Left ventricle myocardium inferior (tissue), 1 donor: Measurements from ENCODE around the gene MED27. TPM values are rescaled to one million over a fixed set of nuclear protein-coding genes. Genes with fewer than 3 reads are reported as not detected.

Experiments
- DNase-seq: peaks from one replicate; pipeline ENCODE4 v3.0.0-alpha.2; 2020
- H3K27ac ChIP-seq: fragments of 200-600 bp; replicated peaks from 2 replicates; pipeline ENCODE4 v1.8.0; 2021
- H3K27me3 ChIP-seq: fragments of 200-600 bp; 2 replicates; pipeline ENCODE4 v1.8.0; 2021; ENCODE audit warnings: low read depth
- H3K36me3 ChIP-seq: fragments of 200-600 bp; 2 replicates; pipeline ENCODE4 v1.8.0; 2021
- H3K4me1 ChIP-seq: fragments of 200-600 bp; 2 replicates; pipeline ENCODE4 v1.8.0; 2021
- H3K4me3 ChIP-seq: fragments of 200-600 bp; 2 replicates; pipeline ENCODE4 v1.8.0; 2021; ENCODE audit warnings: mild to moderate bottlenecking, moderate library complexity
- H3K9me3 ChIP-seq: fragments of 200-600 bp; replicated peaks from 2 replicates; pipeline ENCODE4 v1.8.0; 2021
- intact Hi-C: fragments of 100-400 bp; cut with micrococcal nuclease; formaldehyde crosslinking; loops from one replicate; pipeline ENCODE4 v1.11.0; 2022
- total RNA-seq: library from RNA; stranded (reverse); fragmentation: NEBNext Ultra II Directional; extraction: Animal tissue kit (Norgen Biotek cat#: 25700); gene quantifications from one replicate; pipeline ENCODE4 v1.2.1, GENCODE V29; 2021
- TF ChIP-seq, protein P1 (sequence below): fragments of 200-600 bp; IDR thresholded peaks from 2 replicates; pipeline ENCODE4 v1.8.0; 2021; ENCODE audit warnings: antibody characterized with exemption, mild to moderate bottlenecking, borderline replicate concordance
- donor health status: DM: no; HTN: yes; CAD: no; lungs with severe emphysema.

Gene MED27
- total RNA-seq, 1 donor from 2014 or later: 16.3 TPM

DNA sequence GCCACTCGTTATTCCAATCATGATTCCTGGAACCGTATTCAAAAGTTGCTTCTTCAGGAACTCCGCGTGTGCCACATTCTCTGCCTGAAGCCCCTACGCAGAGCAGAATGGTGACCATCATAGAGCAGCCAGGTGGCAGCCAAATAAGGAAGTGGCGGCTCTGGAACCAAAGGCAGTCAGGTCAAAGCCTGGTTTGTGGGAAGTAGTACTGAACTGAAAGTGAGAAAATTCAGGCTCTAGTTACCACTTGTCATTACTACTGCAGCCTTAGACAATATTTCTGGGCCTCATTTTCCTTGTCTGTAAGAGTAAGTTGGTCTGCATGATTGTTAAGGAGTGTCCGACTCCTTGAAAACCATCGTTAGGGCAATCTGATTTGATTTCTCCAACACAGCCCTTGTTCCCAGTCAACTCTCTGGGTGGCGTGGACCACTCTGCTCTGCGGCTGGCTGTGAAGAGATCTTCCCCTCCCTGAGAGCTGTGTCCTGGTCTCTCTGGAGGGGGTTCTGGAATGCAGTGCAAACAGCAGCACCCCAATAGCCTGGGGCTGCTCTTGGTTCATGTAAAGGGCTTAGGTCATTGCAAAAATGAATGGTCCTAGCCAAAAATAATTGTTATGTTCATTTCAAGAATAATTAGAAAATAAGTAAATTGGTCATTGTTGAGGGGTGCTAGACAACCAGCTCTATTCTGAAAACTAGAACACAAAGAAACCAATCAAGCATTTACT, 102.4 kb downstream of the MED27 start:
- Histone ChIP-seq H3K27ac (no peak overlapping the region), H3K4me3 (no peak overlapping the region), H3K36me3 (peaks cover 8% of the 10 kb centered on the region), H3K27me3 (no peaks in the 10 kb centered on the region), H3K9me3 (no peaks in the 10 kb centered on the region), H3K4me1 (peaks cover 43% of the 10 kb centered on the region)
- TF ChIP-seq, protein P1, sequence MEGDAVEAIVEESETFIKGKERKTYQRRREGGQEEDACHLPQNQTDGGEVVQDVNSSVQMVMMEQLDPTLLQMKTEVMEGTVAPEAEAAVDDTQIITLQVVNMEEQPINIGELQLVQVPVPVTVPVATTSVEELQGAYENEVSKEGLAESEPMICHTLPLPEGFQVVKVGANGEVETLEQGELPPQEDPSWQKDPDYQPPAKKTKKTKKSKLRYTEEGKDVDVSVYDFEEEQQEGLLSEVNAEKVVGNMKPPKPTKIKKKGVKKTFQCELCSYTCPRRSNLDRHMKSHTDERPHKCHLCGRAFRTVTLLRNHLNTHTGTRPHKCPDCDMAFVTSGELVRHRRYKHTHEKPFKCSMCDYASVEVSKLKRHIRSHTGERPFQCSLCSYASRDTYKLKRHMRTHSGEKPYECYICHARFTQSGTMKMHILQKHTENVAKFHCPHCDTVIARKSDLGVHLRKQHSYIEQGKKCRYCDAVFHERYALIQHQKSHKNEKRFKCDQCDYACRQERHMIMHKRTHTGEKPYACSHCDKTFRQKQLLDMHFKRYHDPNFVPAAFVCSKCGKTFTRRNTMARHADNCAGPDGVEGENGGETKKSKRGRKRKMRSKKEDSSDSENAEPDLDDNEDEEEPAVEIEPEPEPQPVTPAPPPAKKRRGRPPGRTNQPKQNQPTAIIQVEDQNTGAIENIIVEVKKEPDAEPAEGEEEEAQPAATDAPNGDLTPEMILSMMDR: no peak
- DNase-seq: no peak
- intact Hi-C loops: no loop called here

DNA sequence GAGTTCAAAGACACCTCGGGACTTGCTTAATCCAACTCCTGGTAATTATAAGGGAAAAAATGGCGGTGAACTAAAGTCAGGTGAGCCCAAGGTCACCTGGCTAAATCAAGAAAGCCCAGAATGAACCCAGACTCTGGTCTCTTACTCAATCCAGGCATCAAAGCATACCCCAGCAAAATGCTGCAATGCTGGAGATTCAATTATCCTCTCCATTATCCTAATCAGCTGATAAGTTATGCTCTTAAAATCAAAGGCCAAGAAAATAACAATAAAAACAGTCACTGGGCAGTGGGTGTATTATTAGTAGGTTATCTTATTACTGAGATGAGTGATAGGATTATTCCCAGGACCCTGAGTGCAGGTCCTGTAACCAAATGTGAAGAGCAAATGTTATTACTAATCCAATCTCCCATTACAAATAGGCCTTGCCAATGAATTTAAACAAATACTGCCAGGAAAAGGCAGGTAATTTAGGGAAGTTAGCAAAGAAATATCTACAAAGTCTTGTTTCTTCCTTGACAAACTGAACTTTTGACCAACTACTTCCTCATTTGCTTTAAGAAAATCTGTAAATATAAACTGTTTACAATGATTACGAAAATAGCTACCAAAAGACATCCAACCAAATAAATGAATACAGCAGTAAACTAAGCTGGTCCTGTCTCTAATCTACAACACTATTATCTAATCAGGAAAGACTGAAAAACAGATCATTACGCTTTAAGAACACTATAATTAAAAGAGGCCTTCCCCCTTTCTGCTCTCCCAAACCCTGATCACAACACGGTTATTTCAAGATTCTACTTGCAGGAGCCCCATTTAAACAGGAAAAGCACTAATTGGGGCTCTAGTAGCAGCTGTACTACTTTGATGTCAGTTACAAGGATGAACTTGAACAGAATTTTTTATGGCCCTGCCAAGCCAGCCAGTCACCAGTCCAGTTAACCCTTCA, 103.2 kb downstream of the MED27 start:
- no peak overlapping the region for H3K27ac ChIP-seq

DNA sequence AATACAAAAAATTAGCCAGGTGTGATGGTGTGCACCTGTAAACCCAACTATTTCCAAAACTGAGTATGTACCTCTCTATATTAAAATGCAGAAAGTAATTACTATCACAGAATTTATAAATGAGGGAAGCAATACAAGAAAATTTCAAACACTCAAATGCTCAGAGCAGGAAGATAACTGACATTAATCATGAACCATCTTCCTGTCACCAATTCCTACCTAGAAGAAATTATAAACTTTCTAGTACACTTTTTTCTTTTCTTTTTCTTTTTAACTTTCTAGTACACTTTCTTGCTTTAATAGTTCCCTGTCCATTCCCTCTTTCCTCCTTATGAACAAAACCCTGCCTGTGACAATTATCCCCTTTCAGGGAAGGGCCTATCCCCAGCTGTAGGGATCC, 106.8 kb downstream of the MED27 start:
- Histone ChIP-seq H3K27ac (no peak overlapping the region), H3K36me3 (peaks cover 8% of the 10 kb centered on the region), H3K4me1 (peaks cover 27% of the 10 kb centered on the region), H3K9me3 (no peaks in the 10 kb centered on the region), H3K27me3 (no peaks in the 10 kb centered on the region), H3K4me3 (no peak overlapping the region)
- TF ChIP-seq, protein P1: no peak
- DNase-seq: no peak
- intact Hi-C loops: no loop called here

More for the DNA sequence above, 103.2 kb downstream of the MED27 start:
- intact Hi-C loops: no loop called here
- TF ChIP-seq, protein P1: no peak
- Histone ChIP-seq H3K27me3 (no peaks in the 10 kb centered on the region), H3K4me3 (no peak overlapping the region), H3K36me3 (peaks cover 8% of the 10 kb centered on the region), H3K4me1 (peaks cover 42% of the 10 kb centered on the region), H3K9me3 (no peaks in the 10 kb centered on the region)
- DNase-seq: no peak

DNA sequence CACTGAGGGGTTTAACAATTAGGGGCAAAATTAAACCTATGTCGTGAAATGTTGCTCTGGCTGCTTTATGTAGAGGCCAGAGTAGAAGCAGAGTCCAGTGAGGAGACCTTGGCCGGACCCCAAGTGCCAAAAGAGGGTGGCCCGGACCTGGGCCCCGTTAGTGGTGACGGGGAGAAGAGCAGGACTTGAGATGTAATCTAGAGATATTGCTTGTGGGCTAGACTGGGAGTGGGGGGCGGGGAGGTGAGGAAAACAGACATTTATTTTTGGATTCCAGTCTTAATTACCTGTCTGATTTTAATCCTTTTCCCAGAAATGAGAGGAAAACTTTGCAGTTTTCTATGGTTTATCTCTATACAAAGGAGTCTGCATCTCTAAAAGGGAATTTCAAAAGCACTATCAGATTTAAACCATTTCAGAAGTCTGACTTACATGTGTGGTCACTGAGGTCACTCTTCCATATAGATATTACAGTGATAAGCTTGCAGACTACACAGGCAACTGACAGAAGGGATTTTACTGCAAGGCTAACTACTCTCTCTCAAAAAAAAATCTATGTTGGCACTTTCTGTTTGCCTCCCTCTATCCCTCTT, 108.1 kb downstream of the MED27 start:
- no peak overlapping the region for H3K4me3 ChIP-seq
- H3K4me1 ChIP-seq: peaks cover 18% of the 10 kb centered on the region
- TF ChIP-seq, protein P1: no peak
- no peak for DNase-seq
- H3K9me3 ChIP-seq: no peaks in the 10 kb centered on the region
- intact Hi-C loops: no loop called here
- peaks cover 8% of the 10 kb centered on the region for H3K36me3 ChIP-seq
- no peak overlapping the region for H3K27ac ChIP-seq
- no peaks in the 10 kb centered on the region for H3K27me3 ChIP-seq

DNA sequence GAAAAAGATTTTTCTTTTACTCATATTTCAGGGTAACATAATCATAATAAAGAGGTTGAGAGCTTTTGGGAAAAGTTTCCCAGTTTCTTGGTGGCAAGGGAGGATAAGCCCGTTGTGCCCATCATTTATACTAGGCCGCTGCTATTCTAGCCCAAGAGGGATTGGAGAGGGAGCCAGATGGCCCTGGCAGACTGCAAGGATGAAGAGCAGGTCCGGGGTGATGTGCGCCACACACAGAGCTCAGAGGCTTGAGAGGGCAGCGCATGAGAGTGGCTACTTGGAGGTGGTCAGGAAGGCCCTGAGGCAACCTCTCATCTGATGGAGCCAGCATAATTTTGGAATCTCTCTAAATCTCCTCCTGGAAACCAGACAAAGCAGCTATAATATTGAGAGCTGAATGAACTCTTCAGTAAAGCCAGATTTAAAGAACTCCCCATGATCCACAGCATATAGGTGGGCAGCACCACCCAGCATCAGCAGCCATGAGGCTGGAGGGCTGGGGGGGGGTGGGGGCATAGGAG, 110.1 kb downstream of the MED27 start:
- Histone ChIP-seq H3K4me3 (no peak overlapping the region), H3K9me3 (no peaks in the 10 kb centered on the region), H3K27me3 (no peaks in the 10 kb centered on the region), H3K4me1 (peaks cover 11% of the 10 kb centered on the region), H3K36me3 (peaks cover 8% of the 10 kb centered on the region), H3K27ac (no peak overlapping the region)
- DNase-seq: no peak
- intact Hi-C loops: no loop called here
- TF ChIP-seq, protein P1: no peak
